Measurements from ENCODE around the gene L3MBTL4.

DNA sequence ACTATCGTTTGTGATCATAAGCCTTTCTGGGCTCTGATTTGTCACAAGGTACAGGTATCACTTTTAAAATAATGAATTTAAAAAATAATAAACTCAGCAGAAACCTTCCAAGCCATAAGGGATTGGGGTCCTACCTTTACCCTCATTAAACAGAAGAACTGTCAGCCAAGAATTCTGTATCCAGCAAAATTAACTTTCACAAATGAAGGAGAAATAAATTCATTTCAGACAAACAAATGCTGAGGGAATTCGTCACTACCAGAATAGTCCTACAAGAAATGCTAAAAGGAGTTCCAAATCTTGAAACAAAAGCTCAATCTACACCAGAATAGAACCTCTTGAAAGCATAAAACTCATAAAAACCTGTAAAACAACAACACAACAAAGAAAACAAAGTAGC is 25.7 kb downstream of the L3MBTL4 start:
- TF ChIP-seq, protein P1, sequence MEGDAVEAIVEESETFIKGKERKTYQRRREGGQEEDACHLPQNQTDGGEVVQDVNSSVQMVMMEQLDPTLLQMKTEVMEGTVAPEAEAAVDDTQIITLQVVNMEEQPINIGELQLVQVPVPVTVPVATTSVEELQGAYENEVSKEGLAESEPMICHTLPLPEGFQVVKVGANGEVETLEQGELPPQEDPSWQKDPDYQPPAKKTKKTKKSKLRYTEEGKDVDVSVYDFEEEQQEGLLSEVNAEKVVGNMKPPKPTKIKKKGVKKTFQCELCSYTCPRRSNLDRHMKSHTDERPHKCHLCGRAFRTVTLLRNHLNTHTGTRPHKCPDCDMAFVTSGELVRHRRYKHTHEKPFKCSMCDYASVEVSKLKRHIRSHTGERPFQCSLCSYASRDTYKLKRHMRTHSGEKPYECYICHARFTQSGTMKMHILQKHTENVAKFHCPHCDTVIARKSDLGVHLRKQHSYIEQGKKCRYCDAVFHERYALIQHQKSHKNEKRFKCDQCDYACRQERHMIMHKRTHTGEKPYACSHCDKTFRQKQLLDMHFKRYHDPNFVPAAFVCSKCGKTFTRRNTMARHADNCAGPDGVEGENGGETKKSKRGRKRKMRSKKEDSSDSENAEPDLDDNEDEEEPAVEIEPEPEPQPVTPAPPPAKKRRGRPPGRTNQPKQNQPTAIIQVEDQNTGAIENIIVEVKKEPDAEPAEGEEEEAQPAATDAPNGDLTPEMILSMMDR (IDR thresholded peaks at IDR 0.05): no peak
- TF ChIP-seq POLR2A (IDR thresholded peaks at IDR 0.05): no peak

All from heart left ventricle (tissue), 13 donors.